H9 (cell line): ENCODE measurements around the gene TMEM127. TPM values are rescaled to one million over a fixed set of nuclear protein-coding genes. Genes with fewer than 3 reads are reported as not detected.

Experiments used
- DNase-seq: peaks from one replicate; pipeline ENCODE4 v3.0.0-alpha.2; 2017
- H2AFZ ChIP-seq: one replicate; pipeline ENCODE4 v1.6.1; 2013; ENCODE audit warnings: mild to moderate bottlenecking, low read length, control low read depth, moderate library complexity
- H2AK5ac ChIP-seq: 2 replicates; pipeline ENCODE4 v1.6.1; 2013; ENCODE audit warnings: low read length, control low read depth, mixed read lengths; ENCODE audit not compliant: insufficient read length
- H2BK120ac ChIP-seq: one replicate; pipeline ENCODE4 v1.6.1; 2013; ENCODE audit warnings: low read depth, mild to moderate bottlenecking, low read length, control low read depth, inconsistent platforms; ENCODE audit not compliant: poor library complexity, severe bottlenecking
- H2BK12ac ChIP-seq: 2 replicates; pipeline ENCODE4 v1.6.1; 2013; ENCODE audit warnings: low read length, control low read depth, mixed read lengths, low read depth; ENCODE audit not compliant: insufficient read length
- H2BK15ac ChIP-seq: 2 replicates; pipeline ENCODE4 v1.6.1; 2013; ENCODE audit warnings: low read depth, low read length, control low read depth
- H2BK20ac ChIP-seq: one replicate; pipeline ENCODE4 v1.6.1; 2013; ENCODE audit warnings: low read depth, mild to moderate bottlenecking, low read length, control low read depth, inconsistent platforms; ENCODE audit not compliant: poor library complexity, severe bottlenecking
- H2BK5ac ChIP-seq: 2 replicates; pipeline ENCODE4 v1.6.1; 2013; ENCODE audit warnings: low read length, control low read depth, mixed read lengths; ENCODE audit not compliant: insufficient read length
- H3K14ac ChIP-seq: 2 replicates; pipeline ENCODE4 v1.6.1; 2013; ENCODE audit warnings: low read length, control low read depth; ENCODE audit not compliant: insufficient read depth
- H3K18ac ChIP-seq: 2 replicates; pipeline ENCODE4 v1.6.1; 2013; ENCODE audit warnings: low read depth, mild to moderate bottlenecking, mixed read lengths, low read length, control low read depth; ENCODE audit not compliant: insufficient read length
- H3K23ac ChIP-seq: 2 replicates; pipeline ENCODE4 v1.6.1; 2013; ENCODE audit warnings: low read length, control low read depth, mixed read lengths, low read depth; ENCODE audit not compliant: insufficient read length
- H3K23me2 ChIP-seq: 2 replicates; pipeline ENCODE4 v1.6.1; 2013; ENCODE audit warnings: low read depth, mild to moderate bottlenecking, mixed read lengths, low read length, control low read depth; ENCODE audit not compliant: insufficient read length, poor library complexity, severe bottlenecking
- H3K27ac ChIP-seq: 2 replicates; pipeline ENCODE4 v1.5.1; 2013; ENCODE audit warnings: low read length, control low read depth, mixed read lengths, low read depth; ENCODE audit not compliant: insufficient read length
- H3K27me3 ChIP-seq: 2 replicates; pipeline ENCODE4 v1.6.1; 2013; ENCODE audit warnings: low read length, control low read depth, inconsistent platforms; ENCODE audit not compliant: insufficient read depth
- H3K4ac ChIP-seq: 2 replicates; pipeline ENCODE4 v1.6.1; 2013; ENCODE audit warnings: low read depth, mild to moderate bottlenecking, control low read depth, inconsistent platforms, low read length, moderate library complexity
- H3K4me1 ChIP-seq: 2 replicates; pipeline ENCODE4 v1.6.1; 2013; ENCODE audit warnings: low read length, control low read depth, inconsistent platforms; ENCODE audit not compliant: insufficient read depth
- H3K4me2 ChIP-seq: 2 replicates; pipeline ENCODE4 v1.6.1; 2013; ENCODE audit warnings: low read length, control low read depth, mixed read lengths; ENCODE audit not compliant: insufficient read length, insufficient read depth
- H3K56ac ChIP-seq: 2 replicates; pipeline ENCODE4 v1.6.1; 2013; ENCODE audit warnings: low read depth, mild to moderate bottlenecking, mixed read lengths, low read length, control low read depth; ENCODE audit not compliant: insufficient read length
- H3K79me1 ChIP-seq: 2 replicates; pipeline ENCODE4 v1.6.1; 2013; ENCODE audit warnings: low read depth, mild to moderate bottlenecking, moderate library complexity, low read length, control low read depth, inconsistent platforms; ENCODE audit not compliant: insufficient read depth, poor library complexity, severe bottlenecking
- H3K79me2 ChIP-seq: 2 replicates; pipeline ENCODE4 v1.6.1; 2013; ENCODE audit warnings: low read length, control low read depth, inconsistent platforms; ENCODE audit not compliant: insufficient read depth
- H3K9ac ChIP-seq: 2 replicates; pipeline ENCODE4 v1.6.1; 2013; ENCODE audit warnings: low read length, control low read depth, mixed read lengths; ENCODE audit not compliant: insufficient read length; ENCODE audit errors: extremely low read depth
- H3K9me3 ChIP-seq: one replicate; pipeline ENCODE4 v1.6.1; 2013; ENCODE audit warnings: low read depth, low read length, inconsistent platforms; ENCODE audit not compliant: control insufficient read depth
- H3T11ph ChIP-seq: one replicate; pipeline ENCODE4 v1.6.1; 2013; ENCODE audit warnings: mild to moderate bottlenecking, low read length, control low read depth, inconsistent platforms
- H4K20me1 ChIP-seq: one replicate; pipeline ENCODE4 v1.6.1; 2013; ENCODE audit not compliant: control insufficient read depth, insufficient read length, insufficient read depth
- H4K5ac ChIP-seq: 2 replicates; pipeline ENCODE4 v1.6.1; 2013; ENCODE audit warnings: low read depth, mild to moderate bottlenecking, mixed read lengths, low read length, control low read depth; ENCODE audit not compliant: insufficient read length
- H4K8ac ChIP-seq: replicated peaks from 2 replicates; pipeline ENCODE4 v1.6.1; 2013; ENCODE audit warnings: low read length, control low read depth, mixed read lengths, low read depth; ENCODE audit not compliant: insufficient read length
- H4K91ac ChIP-seq: 2 replicates; pipeline ENCODE4 v1.6.1; 2013; ENCODE audit warnings: low read depth, mild to moderate bottlenecking, moderate library complexity, mixed read lengths, low read length, control low read depth; ENCODE audit not compliant: insufficient read length
- H3K27ac Mint-ChIP-seq, 3 experiments: 2 replicates in 2 of 3; 3 replicates in 1 of 3; pipeline ENCODE4 v1.8.0; 2020 to 2021; ENCODE audit warnings: mixed read lengths in 3 of 3, mild to moderate bottlenecking in 1 of 3, moderate library complexity in 1 of 3
- H3K27me3 Mint-ChIP-seq: 2 replicates; pipeline ENCODE4 v1.8.0; 2021; ENCODE audit warnings: low read depth, mild to moderate bottlenecking, moderate library complexity, mixed read lengths
- H3K36me3 Mint-ChIP-seq, 3 experiments: 2 replicates in 2 of 3; 3 replicates in 1 of 3; pipeline ENCODE4 v1.8.0; 2020 to 2021; ENCODE audit warnings: low read depth in 3 of 3, mixed read lengths in 3 of 3; ENCODE audit not compliant: insufficient read depth in 1 of 3
- H3K4me1 Mint-ChIP-seq, 2 experiments: 2 replicates each; pipeline ENCODE4 v1.8.0; 2020; ENCODE audit warnings: mixed read lengths in 2 of 2
- H3K4me3 Mint-ChIP-seq, 2 experiments: 2 replicates in 1 of 2; 3 replicates in 1 of 2; pipeline ENCODE4 v1.8.0; 2020 to 2021; ENCODE audit warnings: mild to moderate bottlenecking in 2 of 2, mixed read lengths in 2 of 2, moderate library complexity in 1 of 2
- H3K9me3 Mint-ChIP-seq, 2 experiments: 2 replicates in 1 of 2; 3 replicates in 1 of 2; pipeline ENCODE4 v1.8.0; 2020; ENCODE audit warnings: mild to moderate bottlenecking in 2 of 2, mixed read lengths in 2 of 2, moderate library complexity in 1 of 2
- WGBS: extraction: QIAGEN DNeasy Blood & Tissue Kit; methylation state at CpG from one replicate; pipeline ENCODE4 v1.1.7; 2013; ENCODE audit warnings: missing lambda C conversion rate, low lambda C conversion rate, mixed read lengths; ENCODE audit not compliant: insufficient read length; ENCODE audit errors: extremely low coverage; 5-methylcytosine and 5-hydroxymethylcytosine counted together
- total RNA-seq: library from RNA; stranded (reverse); gene quantifications from 2 replicates; pipeline ENCODE4 v1.2.1, GENCODE V29; 2021
- TF ChIP-seq, protein P1 (sequence below): fragments of 200-600 bp; sonication (generic); conservative IDR thresholded peaks from 3 replicates; pipeline ENCODE4 v1.8.0; 2021; ENCODE audit warnings: antibody characterized with exemption, mild to moderate bottlenecking

TMEM127 gene
- total RNA-seq, 1 experiment from 2014 or later: 30.1 TPM

GRCh38 chr2:96218508-96219131 lies 47.2 kb downstream of the TMEM127 start:
- no peak overlapping the region for H3K18ac ChIP-seq
- no peak overlapping the region for H3K27ac ChIP-seq
- H3K27ac Mint-ChIP-seq: no peak overlapping the region
- no peaks in the 10 kb centered on the region for H3K4me1 ChIP-seq
- H3K4me3 Mint-ChIP-seq: no peak overlapping the region
- TF ChIP-seq, protein P1, sequence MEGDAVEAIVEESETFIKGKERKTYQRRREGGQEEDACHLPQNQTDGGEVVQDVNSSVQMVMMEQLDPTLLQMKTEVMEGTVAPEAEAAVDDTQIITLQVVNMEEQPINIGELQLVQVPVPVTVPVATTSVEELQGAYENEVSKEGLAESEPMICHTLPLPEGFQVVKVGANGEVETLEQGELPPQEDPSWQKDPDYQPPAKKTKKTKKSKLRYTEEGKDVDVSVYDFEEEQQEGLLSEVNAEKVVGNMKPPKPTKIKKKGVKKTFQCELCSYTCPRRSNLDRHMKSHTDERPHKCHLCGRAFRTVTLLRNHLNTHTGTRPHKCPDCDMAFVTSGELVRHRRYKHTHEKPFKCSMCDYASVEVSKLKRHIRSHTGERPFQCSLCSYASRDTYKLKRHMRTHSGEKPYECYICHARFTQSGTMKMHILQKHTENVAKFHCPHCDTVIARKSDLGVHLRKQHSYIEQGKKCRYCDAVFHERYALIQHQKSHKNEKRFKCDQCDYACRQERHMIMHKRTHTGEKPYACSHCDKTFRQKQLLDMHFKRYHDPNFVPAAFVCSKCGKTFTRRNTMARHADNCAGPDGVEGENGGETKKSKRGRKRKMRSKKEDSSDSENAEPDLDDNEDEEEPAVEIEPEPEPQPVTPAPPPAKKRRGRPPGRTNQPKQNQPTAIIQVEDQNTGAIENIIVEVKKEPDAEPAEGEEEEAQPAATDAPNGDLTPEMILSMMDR: no peak
- no peak overlapping the region for H2BK120ac ChIP-seq
- no peak overlapping the region for H2BK5ac ChIP-seq
- H4K5ac ChIP-seq: no peak overlapping the region
- H3K79me1 ChIP-seq: no peaks in the 10 kb centered on the region
- no peak overlapping the region for H3T11ph ChIP-seq
- no peak overlapping the region for H4K8ac ChIP-seq
- no peak overlapping the region for H3K56ac ChIP-seq
- no peaks in the 10 kb centered on the region for H3K9me3 ChIP-seq
- no peak overlapping the region for H2AFZ ChIP-seq
- no peaks in the 10 kb centered on the region for H3K27me3 ChIP-seq
- no peaks in the 10 kb centered on the region for H3K36me3 Mint-ChIP-seq
- H3K4me1 Mint-ChIP-seq: peaks cover 11 to 16% of the 10 kb centered on the region in 2 experiments
- H4K91ac ChIP-seq: no peak overlapping the region
- no peaks in the 10 kb centered on the region for H3K79me2 ChIP-seq
- H3K14ac ChIP-seq: no peak overlapping the region
- H3K23me2 ChIP-seq: no peaks in the 10 kb centered on the region
- H3K4ac ChIP-seq: no peak overlapping the region
- no peak overlapping the region for H3K23ac ChIP-seq
- H4K20me1 ChIP-seq: no peaks in the 10 kb centered on the region
- no peak overlapping the region for H3K9ac ChIP-seq
- no peaks in the 10 kb centered on the region for H3K27me3 Mint-ChIP-seq
- no peak overlapping the region for H2BK15ac ChIP-seq
- no peak overlapping the region for H2AK5ac ChIP-seq
- H2BK12ac ChIP-seq: no peak overlapping the region
- no peak overlapping the region for H2BK20ac ChIP-seq
- H3K4me2 ChIP-seq: no peak overlapping the region
- no peaks in the 10 kb centered on the region for H3K9me3 Mint-ChIP-seq
- WGBS: no CpG with 5 or more reads among the region's 13 CpGs
- DNase-seq: no peak
